SK-MEL-5 (cell line): ENCODE measurements around the gene IQGAP1. TPM values are rescaled to one million over a fixed set of nuclear protein-coding genes. Genes with fewer than 3 reads are reported as not detected.
A peak's percentile ranks its signal among the peaks of the same experiment; 100 is the strongest.

ENCODE experiments used
- DNase-seq: peaks from one replicate; pipeline ENCODE4 v3.0.0-alpha.2; 2016; ENCODE audit warnings: low read depth, low spot score
- in situ Hi-C: cut with HindIII; loops from 2 replicates; pipeline ENCODE4 v1.10.0; 2016; ENCODE audit warnings: low sequenced_read_pairs, high pct_unique_total_duplicates, low pct_unique_long_range_greater_than_20kb
- small RNA-seq, 2 experiments: library from RNA; depleted of rRNA; stranded (forward); fragments of <200 nt; gene quantifications; one replicate each; pipeline ENCODE3, GENCODE V24; 2014
- total RNA-seq: library from RNA; depleted of rRNA; stranded (reverse); fragments of >200 nt; shearing (Covaris generic); gene quantifications from 2 replicates; pipeline ENCODE4 v1.2.3, GENCODE V29; 2014; rRNA removed

Gene IQGAP1
- total RNA-seq, 1 experiment from 2014 or later: 141 TPM

DNA sequence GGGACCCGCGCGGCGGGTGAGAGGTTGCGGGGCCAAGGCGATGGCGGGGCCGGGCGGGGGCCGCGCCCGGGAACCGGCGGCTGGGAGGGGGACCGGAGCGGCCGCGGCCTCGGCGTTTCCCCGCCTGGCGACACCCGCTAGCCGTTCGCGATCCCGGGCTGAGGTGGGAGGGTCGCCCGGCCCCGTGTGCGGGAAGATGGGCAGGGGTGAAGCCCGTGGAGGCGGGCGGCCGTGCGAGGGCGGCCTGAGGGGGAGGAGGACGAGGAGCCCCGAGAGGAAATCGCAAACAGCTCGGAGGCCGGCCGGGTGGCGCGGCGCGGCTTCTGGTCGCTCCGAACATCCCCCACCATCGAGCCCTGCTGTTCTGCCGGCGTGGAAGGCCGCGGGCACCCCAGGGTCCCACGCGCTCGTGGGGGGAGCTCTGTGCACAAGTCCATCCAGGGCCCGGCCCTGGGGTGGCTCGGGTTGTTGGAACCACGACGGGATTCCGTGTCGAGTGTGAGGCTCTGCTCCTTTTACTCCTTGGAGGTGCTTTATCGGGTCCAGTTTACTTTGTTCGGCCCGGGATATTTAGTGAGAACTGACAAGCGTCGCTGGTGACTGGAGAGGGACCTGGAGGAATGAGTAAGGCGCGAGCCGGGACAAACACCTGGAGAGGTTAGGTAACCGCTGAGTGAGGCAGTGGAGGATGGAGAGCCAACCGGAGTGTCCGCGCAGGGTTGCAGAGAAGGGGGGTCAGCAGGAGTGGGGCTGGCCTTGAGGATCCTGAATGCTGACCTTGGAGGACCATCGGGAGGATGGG lies 142.4 kb downstream of the IQGAP1 start:
- in situ Hi-C loops: no loop called here
- no peak for DNase-seq

DNA sequence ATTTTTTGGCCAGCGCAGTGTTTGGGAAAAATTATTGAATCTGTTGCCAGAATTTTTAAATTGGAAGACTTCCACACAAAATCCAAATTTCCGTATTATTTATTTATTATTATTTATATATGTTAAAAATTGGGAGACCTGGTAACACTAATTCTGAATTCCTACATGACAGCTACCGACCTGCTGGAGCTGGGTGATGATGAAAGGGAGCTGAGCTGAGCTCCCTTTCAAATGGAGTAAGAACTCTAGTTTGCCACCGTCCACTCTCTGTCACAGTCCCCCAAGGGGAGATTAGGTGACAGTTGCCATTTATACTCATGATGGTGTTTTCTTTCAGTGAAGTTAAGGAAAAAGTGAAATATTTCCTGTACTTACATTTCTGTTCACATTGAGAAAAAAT lies 143.1 kb downstream of the IQGAP1 start:
- DNase-seq: no peak
- in situ Hi-C loops: no loop called here

DNA sequence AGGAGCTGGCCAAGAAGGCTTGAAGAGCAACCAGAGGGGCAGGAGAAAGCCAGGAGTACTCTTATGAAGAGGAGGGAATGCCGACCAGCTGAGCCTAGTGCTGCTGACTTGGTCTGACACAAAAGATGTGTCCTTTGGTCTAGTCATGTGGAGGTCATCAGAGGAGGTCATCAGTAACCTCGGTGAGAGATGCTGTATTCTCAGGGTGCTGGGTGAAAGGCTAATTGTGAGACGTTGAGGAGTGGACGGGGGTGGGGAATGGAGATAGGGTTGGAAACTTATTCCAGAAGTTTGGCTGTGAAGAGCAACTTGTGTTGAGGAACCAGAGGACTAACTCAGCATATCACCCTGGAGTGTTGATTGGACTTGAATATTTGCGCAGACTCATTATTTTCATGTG lies 147.2 kb downstream of the IQGAP1 start:
- DNase-seq: peak; percentile 39
- in situ Hi-C loops: no loop called here

DNA sequence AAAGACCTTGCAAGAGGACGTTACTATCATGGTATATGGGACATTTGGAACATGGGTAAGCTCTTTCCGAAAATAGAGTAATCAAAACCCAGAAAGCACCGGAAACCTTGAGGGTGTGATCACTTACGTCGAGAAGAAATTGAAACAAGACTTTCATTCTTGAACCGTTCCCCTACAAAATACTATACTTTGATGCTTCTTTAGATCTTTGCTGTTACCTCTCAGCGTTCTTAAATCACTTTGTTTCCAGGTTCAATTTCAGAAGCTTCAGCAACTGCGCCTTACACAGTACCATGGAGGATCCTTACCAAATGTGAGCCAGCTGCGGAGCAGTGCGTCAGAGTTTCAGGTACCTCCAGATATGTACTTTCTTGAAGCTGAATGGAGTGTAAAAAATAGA lies 151.7 kb downstream of the IQGAP1 start:
- DNase-seq: no peak
- in situ Hi-C loops: no loop called here

DNA sequence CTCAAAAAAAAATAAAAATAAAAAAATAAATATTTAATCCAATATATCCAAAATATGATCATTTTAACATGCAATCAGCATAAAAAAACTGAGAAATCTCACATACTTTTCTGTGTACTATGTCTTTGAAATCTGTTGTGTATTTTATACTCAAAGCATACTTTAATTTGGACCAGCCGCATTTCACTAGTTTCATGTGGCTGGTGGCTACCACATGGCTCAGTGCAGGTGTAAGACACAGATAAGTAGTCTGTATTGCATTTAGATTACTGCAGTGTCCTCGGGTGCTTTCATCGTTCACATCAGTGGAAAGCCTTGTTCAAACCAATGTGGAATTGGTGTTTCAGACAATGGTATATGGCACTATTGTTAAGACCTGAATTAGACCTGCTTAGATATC lies 152.7 kb downstream of the IQGAP1 start:
- in situ Hi-C loops: no loop called here
- no peak for DNase-seq

DNA sequence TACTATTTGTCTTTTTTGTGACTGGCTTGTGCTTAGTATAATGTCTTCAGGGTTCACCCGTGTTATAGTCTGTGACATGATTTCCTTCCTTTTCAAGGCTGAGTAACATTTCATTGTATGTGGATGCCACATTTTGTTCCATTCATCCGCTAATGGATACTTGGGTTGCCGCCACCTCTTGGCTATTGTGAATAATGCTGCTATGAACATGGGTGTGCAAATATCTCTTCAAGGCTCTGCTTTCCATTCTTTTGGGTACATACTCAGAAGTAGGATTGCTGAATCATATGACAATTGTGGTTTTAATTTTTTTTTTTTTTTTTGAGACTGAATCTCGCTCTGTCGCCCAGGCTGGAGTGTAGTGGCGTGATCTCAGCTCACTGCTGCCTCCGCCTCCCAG lies 157.1 kb downstream of the IQGAP1 start:
- in situ Hi-C loops: no loop called here
- no peak for DNase-seq

DNA sequence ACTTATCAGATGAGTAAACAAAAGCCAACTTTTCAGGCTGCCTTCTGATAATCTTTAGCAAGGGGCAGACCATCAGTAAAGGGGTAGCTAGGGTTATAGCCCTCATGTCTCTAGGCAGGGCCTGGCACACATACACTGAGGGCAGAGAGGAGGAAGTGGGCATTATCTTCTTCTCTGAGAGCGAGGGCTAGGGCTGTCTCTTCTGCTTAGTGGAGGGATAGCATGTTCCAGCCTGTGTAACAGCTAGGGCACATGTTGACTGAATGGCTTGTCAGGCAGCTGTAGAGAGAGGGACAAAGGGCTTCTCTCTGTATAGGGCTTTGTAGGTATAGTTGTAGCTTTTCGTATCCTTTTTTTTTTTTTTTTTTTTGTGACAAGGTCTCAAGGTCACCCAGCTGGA lies 159.5 kb downstream of the IQGAP1 start:
- no peak for DNase-seq
- in situ Hi-C loops: no loop called here

DNA sequence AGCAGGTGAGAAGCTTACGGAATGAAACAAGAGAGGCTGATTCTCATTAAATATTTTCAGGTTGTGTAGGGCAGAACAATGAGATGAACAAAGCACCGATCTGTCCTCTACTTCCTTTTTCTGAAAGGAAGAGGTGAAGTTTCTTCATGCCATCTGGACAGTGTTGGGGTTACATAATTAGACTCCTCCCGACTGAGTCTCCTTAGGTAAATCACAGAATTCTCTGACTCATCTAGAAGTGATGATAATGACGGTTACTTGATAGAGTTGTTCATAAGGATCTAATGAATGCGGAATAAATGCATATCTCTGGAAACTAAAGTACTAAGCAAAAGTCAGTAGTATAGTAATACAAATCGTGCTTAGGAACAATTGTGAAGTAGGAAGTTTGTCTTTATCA lies 162.9 kb downstream of the IQGAP1 start:
- DNase-seq: no peak
- in situ Hi-C loops: no loop called here

Small RNAs within 50 kb of the gene (small RNA-seq; reads per million reads assigned to genes)
- gene NDUFA3P4: 0 reads per million in 2 experiments

Other genes starting within 250 kb of the IQGAP1 start
- 10.6 and 17.1 TPM in 2 replicates for gene SEMA4B, start 186.9 kb upstream of the IQGAP1 start, total RNA-seq
- 40.0 and 47.2 TPM in 2 replicates for gene CIB1, start 154.3 kb upstream of the IQGAP1 start, total RNA-seq
- 5.5 and 10.9 TPM in 2 replicates for gene GDPGP1, start 154.0 kb upstream of the IQGAP1 start, total RNA-seq
- 0.18 TPM in 1 of 2 replicates, not detected in the other for gene TTLL13, start 138.7 kb upstream of the IQGAP1 start, total RNA-seq
- gene NGRN, start 122.6 kb upstream of the IQGAP1 start, total RNA-seq: 88.4 and 99.6 TPM in 2 replicates
- 2.1 and 2.2 TPM in 2 replicates for gene ZNF774, start 36.0 kb upstream of the IQGAP1 start, total RNA-seq
- 10.8 and 12.9 TPM in 2 replicates for gene CRTC3, start 141.7 kb downstream of the IQGAP1 start, total RNA-seq